Common myeloid progenitor, CD34-positive (primary cell): ENCODE measurements around the gene MYBPHL.

ENCODE experiments used
- CTCF ChIA-PET: fragments of 350-600 bp; sonication (Branson Sonifier 250); formaldehyde crosslinking; loops from one replicate; lab custom pipeline; 2021; ENCODE audit warnings: antibody characterized with exemption; lab: Charles Lee
- POLR2A ChIA-PET: fragments of 350-600 bp; sonication (Branson Sonifier 250); formaldehyde crosslinking; loops from one replicate; lab custom pipeline; 2021; ENCODE audit warnings: antibody characterized with exemption; lab: Charles Lee
- DNase-seq, 3 donors: peaks; one replicate each; pipeline versions ENCODE4 v3.0.0 to v3.0.0-alpha.2; 2013
- H3K27ac ChIP-seq, 2 experiments: 1 replicate in 1 of 2; 2 replicates in 1 of 2; pipeline ENCODE4 v1.7.0; 2013; ENCODE audit warnings: inconsistent platforms in 2 of 2, low read length in 2 of 2, mild to moderate bottlenecking in 2 of 2, low read depth in 1 of 2, moderate library complexity in 1 of 2; ENCODE audit not compliant: severe bottlenecking in 2 of 2, insufficient read depth in 1 of 2, poor library complexity in 1 of 2
- H3K27me3 ChIP-seq, 5 experiments: replicated peaks in 2 of 5; 1 replicate in 3 of 5; 2 replicates in 2 of 5; pipeline versions ENCODE4 v1.6.1 to v1.7.0; 2013; ENCODE audit warnings: low read length in 4 of 5, mild to moderate bottlenecking in 2 of 5, moderate library complexity in 2 of 5, inconsistent platforms in 1 of 5; ENCODE audit not compliant: insufficient read depth in 5 of 5, control insufficient read depth in 4 of 5
- H3K36me3 ChIP-seq, 4 experiments: 1 replicate in 2 of 4; 2 replicates in 2 of 4; pipeline versions ENCODE4 v1.6.1 to v1.7.0; 2013; ENCODE audit warnings: low read length in 3 of 4, control low read depth in 1 of 4, mild to moderate bottlenecking in 1 of 4; ENCODE audit not compliant: control insufficient read depth in 4 of 4, insufficient read depth in 4 of 4
- H3K4me1 ChIP-seq, 4 experiments: 1 replicate in 3 of 4; 2 replicates in 1 of 4; pipeline versions ENCODE4 v1.6.1 to v1.7.1; 2013; ENCODE audit warnings: low read length in 3 of 4, mild to moderate bottlenecking in 3 of 4, control low read depth in 1 of 4, inconsistent platforms in 1 of 4, moderate library complexity in 1 of 4; ENCODE audit not compliant: control insufficient read depth in 4 of 4, insufficient read depth in 4 of 4; ENCODE audit errors: control extremely low read depth in 1 of 4
- H3K4me3 ChIP-seq, 7 experiments: 1 replicate in 4 of 7; 2 replicates in 3 of 7; pipeline versions ENCODE4 v1.5.1 to v1.7.0; 2013; ENCODE audit warnings: mild to moderate bottlenecking in 7 of 7, low read length in 6 of 7, moderate library complexity in 6 of 7, inconsistent platforms in 2 of 7, low read depth in 2 of 7, control low read depth in 1 of 7; ENCODE audit not compliant: insufficient read depth in 4 of 7, control insufficient read depth in 1 of 7; ENCODE audit errors: extremely low read depth in 1 of 7
- H3K9me3 ChIP-seq, 5 experiments: 1 replicate in 4 of 5; 2 replicates in 1 of 5; pipeline versions ENCODE4 v1.6.1 to v1.7.1; 2013; ENCODE audit warnings: low read length in 4 of 5, mild to moderate bottlenecking in 2 of 5, inconsistent platforms in 1 of 5, low read depth in 1 of 5, moderate library complexity in 1 of 5; ENCODE audit not compliant: control insufficient read depth in 4 of 5, insufficient read depth in 2 of 5; ENCODE audit errors: control extremely low read depth in 1 of 5
- WGBS: methylation state at CpG from one replicate; pipeline ENCODE4 v1.1.5; 2013; ENCODE audit not compliant: insufficient coverage; 5-methylcytosine and 5-hydroxymethylcytosine counted together

The MYBPHL gene

GRCh38 chr1:109270623-109271317 is 36.0 kb downstream of the MYBPHL start:
- Histone ChIP-seq H3K9me3 (no peaks in the 10 kb centered on the region), H3K4me1 (peaks cover 0 to 24% (median 9%) of the 10 kb centered on the region in 4 experiments), H3K36me3 (no peaks in the 10 kb centered on the region), H3K27ac (no peak overlapping the region), H3K27me3 (peaks cover 0 to 11% (median 0%) of the 10 kb centered on the region in 5 experiments), H3K4me3 (no peak overlapping the region)
- WGBS: 95% methylated on average over 15 of the region's 20 CpGs
- DNase-seq: no peak
- CTCF ChIA-PET: interaction anchor here (0.6 to 1.0 kb wide), 3 partner anchors 8 to 262 kb away, joined by 3 read pairs; no protein-coding TSS in a partner anchor
- POLR2A ChIA-PET: no interaction called here

GRCh38 chr1:109269981-109270622 is 36.7 kb downstream of the MYBPHL start:
- Histone ChIP-seq H3K27ac (no peak overlapping the region), H3K9me3 (no peaks in the 10 kb centered on the region), H3K36me3 (no peaks in the 10 kb centered on the region), H3K27me3 (peaks cover 0 to 11% (median 0%) of the 10 kb centered on the region in 5 experiments), H3K4me3 (no peak overlapping the region), H3K4me1 (peaks cover 0 to 17% (median 9%) of the 10 kb centered on the region in 4 experiments)
- WGBS: 98% methylated on average over 17 of the region's 17 CpGs
- ChIA-PET CTCF (interaction anchor here (1.4 kb wide), 1 partner anchor 8 kb away, joined by 5 read pairs; no protein-coding TSS in a partner anchor), POLR2A (no interaction called here)
- no peak for DNase-seq

- Histone ChIP-seq H3K4me3 (no peak overlapping the region), H3K4me1 (peaks cover 0 to 11% (median 7%) of the 10 kb centered on the region in 4 experiments), H3K9me3 (no peaks in the 10 kb centered on the region), H3K27me3 (peaks cover 0 to 10% (median 0%) of the 10 kb centered on the region in 5 experiments), H3K36me3 (no peaks in the 10 kb centered on the region), H3K27ac (no peak overlapping the region)
- 97% methylated on average over 33 of the region's 33 CpGs for WGBS
- no peak for DNase-seq
- POLR2A ChIA-PET: no interaction called here
- CTCF ChIA-PET: interaction anchor here (0.7 to 2.0 kb wide), 5 partner anchors 9 to 263 kb away, joined by 3 to 8 read pairs (median 5); partner anchors contain the start of gene SORT1
These were observed 37.4 kb downstream of the MYBPHL start for GRCh38 chr1:109269212-109269980.

GRCh38 chr1:109268431-109269211 is 38.2 kb downstream of the MYBPHL start:
- Histone ChIP-seq H3K36me3 (no peaks in the 10 kb centered on the region), H3K9me3 (no peaks in the 10 kb centered on the region), H3K4me3 (no peak overlapping the region), H3K4me1 (peaks cover 0 to 3% (median 2%) of the 10 kb centered on the region in 4 experiments), H3K27ac (no peak overlapping the region), H3K27me3 (peaks cover 0 to 5% (median 0%) of the 10 kb centered on the region in 5 experiments)
- POLR2A ChIA-PET: no interaction called here
- 95% methylated on average over 20 of the region's 29 CpGs for WGBS
- CTCF ChIA-PET: interaction anchor here (0.7 to 2.0 kb wide), 7 partner anchors 9 to 264 kb away, joined by 3 to 8 read pairs (median 4); partner anchors contain the start of gene SORT1
- no peak for DNase-seq

- ChIA-PET CTCF (interaction anchor here (0.8 to 2.0 kb wide), 5 partner anchors 8 to 267 kb away, joined by 3 to 8 read pairs (median 4); no protein-coding TSS in a partner anchor), POLR2A (no interaction called here)
- no peak overlapping the region for H3K4me3 ChIP-seq
- no peaks in the 10 kb centered on the region for H3K9me3 ChIP-seq
- peaks cover 0 to 12% (median 0%) of the 10 kb centered on the region in 5 experiments for H3K27me3 ChIP-seq
- no peak overlapping the region for H3K27ac ChIP-seq
- 97% methylated on average over 16 of the region's 17 CpGs for WGBS
- no peaks in the 10 kb centered on the region for H3K36me3 ChIP-seq
- no peaks in the 10 kb centered on the region for H3K4me1 ChIP-seq
- no peak for DNase-seq
These were observed 39.0 kb downstream of the MYBPHL start for GRCh38 chr1:109267743-109268300.

GRCh38 chr1:109266965-109267364 is 39.8 kb downstream of the MYBPHL start:
- POLR2A ChIA-PET: no interaction called here
- H3K4me1 ChIP-seq: no peaks in the 10 kb centered on the region
- H3K4me3 ChIP-seq: no peak overlapping the region
- no peaks in the 10 kb centered on the region for H3K36me3 ChIP-seq
- H3K9me3 ChIP-seq: no peaks in the 10 kb centered on the region
- WGBS: 91% methylated on average over 11 of the region's 11 CpGs
- CTCF ChIA-PET: interaction anchor here (0.9 to 8.7 kb wide), 3 partner anchors 27 to 268 kb away, joined by 4 to 95 read pairs (median 4); partner anchors contain the start of gene SORT1
- no peak for DNase-seq
- H3K27ac ChIP-seq: no peak overlapping the region
- H3K27me3 ChIP-seq: peaks cover 0 to 21% (median 0%) of the 10 kb centered on the region in 5 experiments
